GM18867 (cell line): ENCODE results near the gene MAP2K2.

Source experiments
- ATAC-seq: cut with Tn5 transposase; IDR thresholded peaks from one replicate; pipeline ENCODE4 v1.9.1; 2021; ENCODE audit warnings: mild to moderate bottlenecking, moderate library complexity; ENCODE audit not compliant: unreplicated experiment

MAP2K2 gene

GRCh38 chr19:4046946-4047683, 76.8 kb downstream of the MAP2K2 start:
- ATAC-seq: no peak

DNA sequence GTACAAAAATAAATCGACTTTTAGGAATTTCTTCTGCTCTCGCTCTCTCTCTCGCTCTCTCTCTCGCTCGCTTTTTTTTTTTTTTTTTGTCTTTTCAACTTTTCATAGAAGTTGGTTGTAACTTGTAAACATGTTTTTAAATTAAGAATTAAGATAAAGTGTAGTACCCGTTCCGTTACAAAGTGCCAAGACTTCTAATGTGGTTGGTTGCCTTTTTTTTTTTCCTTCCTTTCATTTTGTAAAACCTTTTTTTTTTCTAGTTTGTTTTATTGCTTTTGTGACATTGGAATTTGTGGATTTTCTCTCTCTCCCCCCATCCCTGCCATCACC, 77.6 kb downstream of the MAP2K2 start:
- ATAC-seq: no peak

DNA sequence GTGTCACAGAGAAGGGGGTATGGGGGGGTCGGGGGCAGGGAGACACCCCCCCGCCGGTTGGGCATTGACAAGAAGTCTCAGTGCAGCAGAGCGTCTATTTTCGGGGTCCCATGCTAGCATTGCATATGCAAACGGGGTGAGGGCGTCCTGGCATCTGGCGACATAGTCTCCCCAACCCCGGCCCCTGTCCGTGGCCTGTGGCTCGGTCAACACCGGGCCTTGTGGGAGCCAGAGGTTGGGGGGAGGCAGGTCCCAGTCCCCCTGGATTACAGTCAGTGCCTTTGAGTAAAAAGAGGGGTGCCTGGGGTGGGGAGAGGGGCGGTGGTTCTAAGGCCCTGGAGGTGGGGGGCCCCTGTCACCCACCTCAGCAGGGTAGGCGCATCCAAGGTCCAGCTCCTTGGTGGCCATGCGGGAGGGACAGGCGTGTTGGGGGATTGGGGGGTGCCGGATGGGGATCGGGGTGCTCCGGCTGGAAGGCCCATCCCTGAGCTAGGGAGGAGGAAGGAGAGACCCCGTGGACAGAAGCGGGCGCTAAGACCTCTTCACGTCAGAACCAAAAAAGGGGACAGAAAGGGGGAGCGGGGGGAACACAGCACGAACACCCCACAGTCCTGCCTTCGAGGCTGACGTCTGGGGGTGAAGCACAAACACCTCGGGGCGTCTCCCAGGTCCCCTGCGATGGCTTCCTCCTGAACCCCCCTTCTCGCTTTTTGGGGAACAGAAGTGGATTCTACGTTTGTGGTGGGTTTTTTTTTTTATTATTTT, 78.1 kb downstream of the MAP2K2 start:
- no peak for ATAC-seq

- no peak for ATAC-seq
These were observed 78.9 kb downstream of the MAP2K2 start for GRCh38 chr19:4044990-4045465.

DNA sequence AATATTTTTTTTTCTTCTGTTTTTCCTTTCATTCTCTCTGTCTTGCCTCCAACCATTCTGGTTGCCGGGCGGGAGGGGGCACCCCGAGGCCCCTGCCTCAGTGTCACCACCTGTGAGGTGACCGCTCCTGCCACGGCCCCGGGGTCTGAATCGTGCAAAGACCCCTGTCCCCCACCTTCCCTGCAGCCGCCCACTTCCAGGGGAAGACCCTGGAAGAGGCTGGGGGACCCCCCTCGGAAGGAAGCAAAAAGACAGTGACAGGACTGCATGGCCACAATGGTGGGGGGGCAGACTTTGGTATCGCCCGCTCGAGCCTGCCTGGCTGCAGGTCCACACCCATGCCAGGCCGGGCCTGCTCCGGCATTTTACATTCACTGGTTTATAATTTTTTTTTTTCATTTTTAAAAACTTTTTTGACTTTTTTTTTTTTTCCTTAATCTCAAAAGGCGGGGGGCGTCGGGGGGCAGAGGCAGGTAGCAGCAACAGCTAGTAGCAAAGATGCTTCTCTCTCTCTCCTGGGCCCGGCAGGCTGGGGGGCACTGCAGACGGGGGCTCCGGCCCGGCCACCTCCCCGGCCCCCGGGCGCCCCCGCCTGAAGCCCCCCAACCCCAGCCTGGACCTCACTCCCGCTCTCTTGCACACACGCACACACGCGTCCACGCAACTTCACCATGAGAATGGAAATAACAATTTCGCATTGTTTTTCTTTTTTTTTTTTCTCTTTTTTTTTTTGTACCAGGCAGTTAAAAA, 79.8 kb downstream of the MAP2K2 start:
- ATAC-seq: no peak

DNA sequence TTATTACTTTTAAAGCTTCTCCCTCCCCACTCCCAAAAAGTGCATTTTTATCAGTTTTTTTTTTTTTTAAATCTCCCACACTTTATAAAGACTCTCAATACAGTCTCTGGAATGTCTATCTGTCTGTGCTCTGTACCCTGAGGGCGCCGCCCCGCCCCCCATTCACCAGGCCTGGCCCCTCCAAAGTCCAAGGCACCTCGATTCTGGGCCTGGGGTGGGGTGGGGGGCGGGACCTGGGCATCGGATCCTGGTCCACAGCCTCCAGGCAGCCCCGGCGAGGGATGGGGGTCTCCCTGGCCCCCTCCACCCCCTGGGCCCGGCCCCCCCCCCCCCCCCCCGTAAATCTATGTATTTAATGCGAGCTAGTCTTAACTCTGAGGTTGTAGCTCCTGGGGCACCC, 80.5 kb downstream of the MAP2K2 start:
- ATAC-seq: no peak

DNA sequence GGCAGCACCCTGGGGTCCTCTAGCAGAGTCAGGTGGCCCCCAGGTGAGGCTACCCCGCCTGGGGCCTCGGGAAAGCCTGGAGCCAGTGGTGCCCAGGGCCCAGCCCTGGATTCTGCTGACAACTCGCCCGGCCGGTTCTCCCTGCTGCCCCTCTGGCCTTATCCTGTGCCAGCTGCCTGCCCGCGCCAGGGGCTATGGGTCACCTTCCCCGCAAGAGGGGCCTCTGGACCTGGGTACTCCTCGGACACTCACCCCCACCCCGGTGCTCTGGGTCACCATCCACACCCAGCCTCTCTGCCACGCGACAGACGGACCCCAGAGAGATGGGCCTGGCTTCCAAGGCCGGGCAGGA, 81.2 kb downstream of the MAP2K2 start:
- no peak for ATAC-seq

DNA sequence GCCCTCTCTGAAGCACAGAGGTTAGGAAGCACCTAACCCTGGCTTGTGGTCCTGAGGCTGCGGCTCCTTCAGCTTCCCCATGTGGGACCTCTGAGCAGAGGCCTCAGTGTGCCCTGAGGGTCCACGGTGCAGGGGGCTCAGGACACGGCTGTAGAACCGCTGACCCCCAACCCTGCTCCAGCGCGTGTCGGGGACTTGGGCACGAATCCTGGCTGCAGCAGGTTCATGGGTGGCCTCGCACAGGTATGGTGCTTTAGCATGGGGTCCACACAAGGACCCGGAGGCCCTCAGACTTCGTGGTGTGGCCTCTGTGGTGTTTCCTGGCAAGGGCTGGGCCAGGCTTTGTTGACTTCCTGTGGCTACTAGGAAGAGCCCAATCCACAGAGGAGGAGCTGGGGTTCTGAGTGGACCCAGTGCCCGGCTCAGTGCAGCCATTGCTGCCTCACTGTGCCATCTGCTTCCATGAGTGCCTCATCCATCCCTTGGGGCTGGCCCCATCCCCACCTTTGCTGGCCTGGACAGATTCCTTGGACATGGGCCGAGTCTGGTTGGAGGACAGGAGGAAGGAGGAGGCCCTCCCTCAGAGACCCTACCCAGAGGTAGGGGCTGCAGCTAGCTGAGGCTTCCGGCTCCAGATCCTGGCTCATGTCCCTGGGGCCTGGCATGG, 81.7 kb downstream of the MAP2K2 start:
- no peak for ATAC-seq
